ENCODE results near the gene RAB13. TPM values are rescaled to one million over a fixed set of nuclear protein-coding genes. Genes with fewer than 3 reads are reported as not detected.
"Not testable (repeated sequence)": the region's sequence is repeated elsewhere in the genome, so short reads cannot be mapped to it uniquely, and the experiment has no call there.

RAB13 gene
- total and polyA plus RNA-seq, 2 of the 8 experiments (the other 6 are each of a cell fraction or from before 2014, with no cell fraction given), result 70.5 to 157 TPM

- TF ChIP-seq, protein P1, sequence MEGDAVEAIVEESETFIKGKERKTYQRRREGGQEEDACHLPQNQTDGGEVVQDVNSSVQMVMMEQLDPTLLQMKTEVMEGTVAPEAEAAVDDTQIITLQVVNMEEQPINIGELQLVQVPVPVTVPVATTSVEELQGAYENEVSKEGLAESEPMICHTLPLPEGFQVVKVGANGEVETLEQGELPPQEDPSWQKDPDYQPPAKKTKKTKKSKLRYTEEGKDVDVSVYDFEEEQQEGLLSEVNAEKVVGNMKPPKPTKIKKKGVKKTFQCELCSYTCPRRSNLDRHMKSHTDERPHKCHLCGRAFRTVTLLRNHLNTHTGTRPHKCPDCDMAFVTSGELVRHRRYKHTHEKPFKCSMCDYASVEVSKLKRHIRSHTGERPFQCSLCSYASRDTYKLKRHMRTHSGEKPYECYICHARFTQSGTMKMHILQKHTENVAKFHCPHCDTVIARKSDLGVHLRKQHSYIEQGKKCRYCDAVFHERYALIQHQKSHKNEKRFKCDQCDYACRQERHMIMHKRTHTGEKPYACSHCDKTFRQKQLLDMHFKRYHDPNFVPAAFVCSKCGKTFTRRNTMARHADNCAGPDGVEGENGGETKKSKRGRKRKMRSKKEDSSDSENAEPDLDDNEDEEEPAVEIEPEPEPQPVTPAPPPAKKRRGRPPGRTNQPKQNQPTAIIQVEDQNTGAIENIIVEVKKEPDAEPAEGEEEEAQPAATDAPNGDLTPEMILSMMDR (IDR thresholded peaks at IDR 0.05; ENCODE audit: control extremely low read depth in 1 of 3, insufficient read depth in 1 of 3, low read depth in 1 of 3, low read length in 3 of 3), result no peak
- TF ChIP-seq YY1 (IDR thresholded peaks at IDR 0.05; ENCODE audit: low read depth, low read length), result no peak
- TF ChIP-seq NANOG (IDR thresholded peaks at IDR 0.05; ENCODE audit: insufficient read depth, low read depth, low read length, poor library complexity, severe bottlenecking), result no peak
- no peak for TF ChIP-seq MAX (IDR thresholded peaks at IDR 0.05)
These were observed 1.8 kb downstream of the RAB13 start (continued) for GRCh38 chr1:153984123-153984894.

GRCh38 chr1:153981735-153982134 lies 4.4 kb downstream of the RAB13 start:
- not testable (repeated sequence) for H4K91ac ChIP-seq (replicated peaks; ENCODE audit: insufficient read length, low read length); H2BK120ac ChIP-seq (replicated peaks; ENCODE audit: low read depth, low read length); H3K4me3 ChIP-seq (ENCODE audit: extremely low read depth in 1 of 4, insufficient read depth in 2 of 4, low read depth in 3 of 4, low read length in 4 of 4); H2BK12ac ChIP-seq (ENCODE audit: low read depth, low read length); FAIRE-seq; H2BK20ac ChIP-seq (ENCODE audit: low read length); H2AK5ac ChIP-seq (ENCODE audit: low read depth, low read length); H3K56ac ChIP-seq (replicated peaks; ENCODE audit: insufficient read length, low read depth, low read length); DNase-seq (ENCODE audit: low read depth in 1 of 2, low spot score in 2 of 2); H2AFZ ChIP-seq (ENCODE audit: low read length); H3K18ac ChIP-seq (ENCODE audit: extremely low read depth, low read length); H3K9me3 ChIP-seq (ENCODE audit: insufficient read depth in 2 of 2, low read depth in 1 of 2, low read length in 1 of 2); H4K8ac ChIP-seq (ENCODE audit: extremely low read depth, insufficient read depth, low read length); H2BK5ac ChIP-seq (ENCODE audit: low read depth, low read length); H4K20me1 ChIP-seq (replicated peaks in 1 of 2; ENCODE audit: control insufficient read depth in 1 of 2, insufficient read depth in 2 of 2, low read length in 2 of 2); H3K79me1 ChIP-seq (ENCODE audit: low read depth, low read length); H3K4ac ChIP-seq (replicated peaks; ENCODE audit: insufficient read length, low read depth, low read length); H2BK15ac ChIP-seq (ENCODE audit: low read length); H3K4me2 ChIP-seq (ENCODE audit: insufficient read depth in 1 of 2, low read depth in 2 of 2, low read length in 2 of 2); H3K23ac ChIP-seq (ENCODE audit: insufficient read length); H4K5ac ChIP-seq (ENCODE audit: insufficient read length, low read depth, low read length); H3K27ac ChIP-seq (ENCODE audit: low read depth, low read length); H3K14ac ChIP-seq (ENCODE audit: insufficient read length); H3K27me3 ChIP-seq (replicated peaks in 1 of 4; ENCODE audit: control insufficient read depth in 3 of 4, extremely low read depth in 1 of 4, insufficient read depth in 3 of 4, low read length in 3 of 4); H3K9ac ChIP-seq (replicated peaks in 1 of 4; ENCODE audit: extremely low read depth in 1 of 4, low read depth in 3 of 4, low read length in 3 of 4)
- ChIA-PET CTCF (ENCODE audit: partially characterized antibody) (interaction anchor here (1.1 to 1.8 kb wide), 2 partner anchors 35 to 374 kb away, joined by 3 read pairs; partner anchors contain the start of gene DENND4B), POLR2A (ENCODE audit: partially characterized antibody) (interaction anchor here (0.7 to 11.6 kb wide), 5 partner anchors 8 to 220 kb away, joined by 3 to 276 read pairs (median 3); partner anchors contain the start of genes CREB3L4, RAB13, RPS27 and SLC39A1)
- Histone ChIP-seq H3K23me2 (ENCODE audit: low read depth, low read length) (peaks cover 18% of the 10 kb centered on the region), H3K4me1 (replicated peaks in 1 of 4; ENCODE audit: control insufficient read depth in 3 of 4, insufficient read depth in 4 of 4, low read length in 3 of 4) (peaks cover 0 to 10% (median 9%) of the 10 kb centered on the region in 4 experiments; a peak in 5 of 7 replicates), H3K79me2 (ENCODE audit: control insufficient read depth in 1 of 2, insufficient read depth in 2 of 2, low read length in 2 of 2) (peaks cover 0 to 22% of the 10 kb centered on the region in 2 experiments; a peak in 2 of 4 replicates), H3K36me3 (ENCODE audit: control insufficient read depth in 2 of 4, insufficient read depth in 4 of 4, low read length in 3 of 4) (peaks cover 5 to 37% (median 25%) of the 10 kb centered on the region in 4 experiments; a peak in 7 of 8 replicates)
- WGBS, 2 experiments (ENCODE audit: extremely low coverage in 1 of 2, insufficient coverage in 1 of 2, insufficient read length in 1 of 2, insufficient replicate concordance in 2 of 2, low coverage in 1 of 2, low lambda C conversion rate in 2 of 2, missing lambda C conversion rate in 1 of 2), result 100% methylated on average over 1 of the region's 2 CpGs; no CpG with 5 or more reads in 1 of the 2 experiments

All from H1 (cell line).